T-helper 2 cell treated with Interferon-gamma antibody and Interleukin-4, amounts not matched to agents 100 ng/mL and 5 ng/mL, for 36 hours (primary cell): ENCODE results near the gene CDK12. TPM values are rescaled to one million over a fixed set of nuclear protein-coding genes. Genes with fewer than 3 reads are reported as not detected.

Source experiments
- intact Hi-C: fragments of 100-400 bp; cut with micrococcal nuclease; formaldehyde crosslinking; loops from one replicate; pipeline ENCODE4 v1.15.1; 2023
- total RNA-seq: library from RNA; stranded (reverse); gene quantifications from 2 replicates; pipeline ENCODE4 v1.2.3, GENCODE V29; 2022

The CDK12 gene
- total RNA-seq, 1 donor from 2014 or later, result 92.3 TPM

DNA sequence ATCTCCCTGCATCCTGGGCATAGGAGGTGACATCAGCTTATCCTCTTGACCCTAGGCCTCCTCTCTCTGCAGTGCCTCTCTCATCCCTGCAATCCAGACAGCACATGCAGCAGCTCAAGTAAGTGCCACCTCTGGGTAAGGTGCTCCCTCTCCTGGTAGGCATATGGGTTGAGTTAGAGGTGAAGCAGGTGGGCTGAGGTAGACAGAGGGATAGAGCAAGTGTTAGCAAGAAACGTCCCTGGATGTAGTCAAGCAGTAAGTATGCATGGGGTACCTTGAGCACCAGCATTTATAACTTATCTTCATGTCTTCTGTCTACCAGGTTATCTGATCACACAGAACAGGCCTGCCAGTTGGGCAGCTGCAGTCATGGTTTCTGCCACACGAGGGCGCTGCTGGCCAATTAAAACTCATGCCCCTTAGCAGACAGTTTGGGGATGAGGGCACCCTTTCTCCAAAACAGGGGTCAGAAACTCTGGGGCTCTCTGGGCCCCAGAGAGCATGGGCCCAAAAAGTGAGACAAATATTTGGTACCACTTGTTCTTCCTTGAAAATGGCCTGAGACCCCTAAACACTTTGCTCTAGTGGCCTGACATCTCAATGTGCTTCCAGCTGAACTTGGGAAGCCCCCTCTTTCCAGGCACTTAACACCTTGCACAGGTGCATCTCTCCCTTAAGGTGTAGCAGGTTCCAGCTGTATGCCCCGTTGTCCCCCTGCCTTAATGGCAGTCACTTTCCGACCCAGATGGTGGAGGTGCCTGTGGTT, 86.6 kb downstream of the CDK12 start:
- intact Hi-C loops, result loop anchor here (1.0 kb wide), 1 partner anchor 75 kb away; no protein-coding TSS in a partner anchor

DNA sequence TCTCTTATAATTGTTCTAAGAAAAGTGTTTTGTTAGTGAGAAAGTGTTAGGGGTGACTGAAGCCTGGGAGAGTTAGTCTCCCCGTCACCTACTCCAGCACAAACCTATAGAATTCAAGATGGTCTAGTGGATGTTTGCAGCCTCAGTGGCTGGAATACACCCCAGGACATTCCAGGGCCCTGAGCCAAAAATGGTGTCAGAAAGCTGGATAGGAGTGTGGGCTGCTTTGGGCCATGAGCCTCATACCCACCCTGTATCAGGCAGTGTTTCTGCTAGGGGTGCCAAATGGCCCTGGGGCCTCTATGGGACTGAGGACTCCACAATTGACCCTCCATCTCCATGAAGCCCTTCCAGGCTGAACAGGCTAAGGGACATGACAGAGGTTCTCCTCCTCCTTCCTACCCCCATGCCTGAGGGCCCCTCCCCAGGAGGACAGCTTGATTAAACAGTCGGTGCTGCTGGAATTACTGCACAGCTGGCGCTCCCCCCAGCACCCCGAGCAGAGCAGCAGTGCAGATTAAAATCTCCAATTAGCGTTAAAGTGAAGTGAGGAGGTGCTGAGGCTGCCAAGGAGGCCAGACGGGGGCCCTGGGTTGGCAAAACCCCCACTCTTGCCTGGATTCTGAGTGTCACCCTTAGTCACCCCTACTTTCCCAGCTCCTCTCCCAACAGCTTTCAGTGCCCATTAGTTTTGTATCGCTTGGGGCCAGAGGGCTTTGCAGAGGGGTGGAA, 87.4 kb downstream of the CDK12 start:
- intact Hi-C loops, result loop anchor here (1.0 kb wide), 1 partner anchor 75 kb away; no protein-coding TSS in a partner anchor

DNA sequence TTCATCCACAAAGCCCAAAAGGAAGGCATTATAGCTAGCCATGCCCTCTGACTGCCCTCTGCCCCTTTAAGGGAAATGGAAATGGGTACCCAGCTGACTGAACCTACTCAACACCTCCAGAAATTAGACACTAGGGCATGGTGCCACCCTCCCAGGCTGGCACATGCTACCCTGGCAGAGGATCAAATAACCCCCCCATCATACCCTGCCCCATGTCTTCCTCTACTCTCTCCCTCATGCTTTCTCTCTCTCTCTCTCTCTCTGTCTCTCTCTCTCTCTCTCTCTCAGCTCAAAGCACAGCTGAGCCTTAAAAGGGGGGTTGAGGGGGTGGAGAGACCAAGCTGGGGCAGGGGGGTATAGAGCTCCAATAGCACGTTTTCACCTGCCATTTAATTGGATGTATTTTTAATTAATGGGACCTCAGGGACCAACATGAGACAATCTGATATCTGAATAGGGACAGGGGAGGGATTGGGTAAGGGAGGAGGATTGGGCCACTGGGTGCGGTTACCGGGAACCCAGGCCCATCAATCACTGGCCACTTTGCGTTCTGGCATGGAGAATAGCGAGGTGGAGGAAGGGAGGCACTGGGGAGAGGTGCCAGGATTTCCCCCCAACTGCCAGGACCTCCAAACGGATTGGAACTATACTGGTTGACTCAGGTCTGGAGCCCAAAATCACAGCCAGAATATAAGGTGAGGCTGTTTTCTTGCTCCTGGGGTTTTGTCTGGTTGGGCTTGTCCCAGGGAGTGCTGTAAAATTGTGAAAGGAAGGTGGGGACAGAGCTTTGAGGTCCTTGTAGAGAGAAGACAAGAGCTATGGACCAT, 88.7 kb downstream of the CDK12 start:
- intact Hi-C loops, result no loop called here

DNA sequence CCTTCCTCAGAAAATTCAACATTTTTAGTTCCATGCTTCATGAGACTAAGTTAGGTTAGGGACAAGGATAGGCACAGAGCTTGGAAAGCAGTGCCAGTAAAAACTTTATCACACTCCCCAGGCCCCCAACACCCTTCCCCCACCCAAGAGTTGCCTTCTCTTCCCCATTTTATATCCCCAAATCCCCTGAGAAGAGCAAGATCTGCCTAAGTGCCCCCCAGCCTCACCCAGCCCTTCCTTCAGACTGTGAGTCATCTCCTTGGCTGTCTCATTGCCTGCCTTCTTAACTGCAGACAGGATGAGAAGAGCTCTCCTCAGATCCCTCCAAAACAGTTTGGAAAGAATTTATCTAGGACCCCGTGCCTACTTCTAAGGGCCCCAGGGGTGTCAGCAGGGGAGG, 90.6 kb downstream of the CDK12 start:
- intact Hi-C loops, result no loop called here

DNA sequence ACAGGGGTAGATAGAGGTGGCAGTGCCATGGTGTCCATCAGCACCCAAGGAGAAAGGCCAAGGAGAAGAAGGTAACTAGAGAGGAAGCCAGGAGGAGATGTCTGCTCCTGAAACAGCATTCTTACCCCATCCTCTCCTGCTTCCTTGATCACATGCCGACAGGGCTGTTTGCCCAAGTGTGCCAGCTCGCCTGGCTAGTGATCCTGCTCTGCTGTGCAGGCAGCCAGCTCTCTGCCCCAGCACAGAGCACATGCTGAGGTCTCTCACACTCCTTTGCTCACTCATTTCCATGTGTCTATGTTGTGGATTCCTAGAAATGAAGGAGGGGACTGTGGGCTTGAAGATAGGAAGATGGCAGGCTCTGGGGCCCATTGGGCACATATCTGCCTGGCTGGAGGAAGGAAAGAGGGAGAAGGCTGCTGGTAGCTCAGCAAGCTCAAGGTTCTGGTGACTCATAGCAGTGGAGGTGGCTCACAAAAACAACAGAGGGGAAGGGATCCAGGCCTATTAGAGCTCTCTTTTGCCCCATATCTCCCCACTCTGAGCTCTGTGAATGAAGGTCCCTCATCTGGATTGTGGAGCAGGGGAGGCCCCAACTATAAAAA, 92.2 kb downstream of the CDK12 start:
- intact Hi-C loops, result no loop called here

DNA sequence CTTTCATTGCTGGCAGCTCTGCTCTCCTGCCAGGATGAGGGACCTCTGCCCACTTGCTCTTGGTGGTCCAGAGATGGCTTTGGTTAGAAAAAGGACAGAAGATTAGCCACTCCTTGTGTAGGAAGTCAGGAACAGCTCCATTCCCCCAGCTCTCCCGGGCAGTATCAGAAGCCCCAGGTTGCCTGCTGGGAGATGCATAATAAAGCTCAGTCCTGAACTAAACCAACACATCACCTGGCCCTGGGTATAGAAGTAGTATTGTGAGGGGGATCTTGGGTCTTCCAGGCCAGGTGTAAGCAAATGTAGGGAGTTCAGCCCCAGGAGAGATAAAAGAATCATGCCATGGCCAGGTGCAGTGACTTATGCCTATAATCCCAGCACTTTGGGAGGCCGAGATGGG, 94.1 kb downstream of the CDK12 start:
- intact Hi-C loops, result no loop called here

DNA sequence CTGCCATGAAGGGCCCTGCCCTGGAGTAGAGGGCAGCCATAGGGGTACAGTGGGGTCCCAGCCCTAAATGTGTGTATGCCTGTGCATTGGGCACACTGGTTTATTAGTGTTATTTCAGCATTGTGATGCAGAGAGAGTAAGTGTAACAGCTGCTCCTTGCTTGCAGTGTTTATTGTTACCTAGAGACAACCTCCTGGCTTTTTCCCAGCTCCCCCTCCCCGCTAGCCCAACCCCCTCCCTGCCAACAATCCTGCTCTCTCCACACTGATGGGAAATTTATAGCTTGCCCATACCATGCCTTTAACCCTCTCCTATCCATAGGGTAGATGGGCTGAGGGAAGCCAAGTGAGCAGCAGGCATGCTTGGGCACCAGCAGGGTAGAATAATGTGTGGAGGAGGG, 95.1 kb downstream of the CDK12 start:
- intact Hi-C loops, result no loop called here

DNA sequence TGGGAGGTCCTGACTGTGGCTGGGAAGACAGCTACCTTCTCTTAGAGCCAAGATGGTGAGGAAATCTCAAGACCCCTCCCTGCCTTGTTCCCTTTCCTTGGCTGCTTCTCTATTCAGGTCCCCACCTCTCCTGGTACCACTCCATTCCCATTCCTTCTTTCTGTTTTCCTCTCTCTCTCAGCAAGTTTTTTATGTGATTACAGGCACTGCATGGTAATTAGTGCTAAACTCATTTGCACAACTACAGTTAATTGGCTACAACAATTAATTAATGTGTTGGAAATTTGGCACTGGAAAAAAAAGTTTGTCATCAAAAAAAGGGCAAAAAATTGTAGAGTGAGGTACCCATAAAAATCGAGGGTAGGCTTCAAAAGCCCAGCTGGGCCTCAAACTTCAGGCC, 101.1 kb downstream of the CDK12 start:
- intact Hi-C loops, result no loop called here

DNA sequence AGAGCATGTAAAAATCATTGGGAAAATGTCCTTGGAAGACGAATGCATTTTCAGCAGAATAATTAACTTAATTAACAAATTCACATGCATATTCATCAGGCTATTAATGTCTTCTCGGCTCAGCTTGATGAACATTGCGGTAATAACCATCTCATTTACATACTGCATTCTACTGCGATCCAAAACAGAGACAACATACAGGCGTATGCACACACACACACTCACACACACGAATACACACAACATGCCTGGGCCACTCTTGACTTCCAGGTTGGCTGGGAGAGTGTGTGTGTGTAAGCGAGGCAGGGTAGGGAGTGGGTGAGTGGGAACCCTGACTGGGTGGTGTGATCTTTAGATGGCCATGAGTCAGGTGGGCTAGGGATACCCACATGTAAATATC, 101.7 kb downstream of the CDK12 start:
- intact Hi-C loops, result no loop called here

DNA sequence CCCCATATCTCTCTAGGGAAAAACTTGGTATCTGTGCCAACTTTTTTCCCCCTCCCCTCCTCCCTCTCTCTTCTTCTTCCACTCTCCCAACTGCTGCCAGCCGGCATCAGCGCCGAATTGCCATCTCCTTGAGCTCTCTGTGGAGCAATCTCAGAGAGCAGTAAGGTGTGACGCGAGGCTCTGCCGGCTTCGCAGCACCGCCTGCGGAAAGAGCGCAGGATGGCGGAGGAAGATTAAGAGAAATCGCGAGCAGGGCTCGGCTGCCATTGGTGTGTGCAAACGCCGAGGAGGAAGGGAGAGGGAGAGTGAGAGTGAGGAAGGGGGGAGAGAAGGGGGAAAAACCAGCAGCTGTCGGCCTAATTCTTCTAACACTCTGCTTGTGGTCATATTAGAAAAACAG, 102.2 kb downstream of the CDK12 start:
- intact Hi-C loops, result no loop called here

DNA sequence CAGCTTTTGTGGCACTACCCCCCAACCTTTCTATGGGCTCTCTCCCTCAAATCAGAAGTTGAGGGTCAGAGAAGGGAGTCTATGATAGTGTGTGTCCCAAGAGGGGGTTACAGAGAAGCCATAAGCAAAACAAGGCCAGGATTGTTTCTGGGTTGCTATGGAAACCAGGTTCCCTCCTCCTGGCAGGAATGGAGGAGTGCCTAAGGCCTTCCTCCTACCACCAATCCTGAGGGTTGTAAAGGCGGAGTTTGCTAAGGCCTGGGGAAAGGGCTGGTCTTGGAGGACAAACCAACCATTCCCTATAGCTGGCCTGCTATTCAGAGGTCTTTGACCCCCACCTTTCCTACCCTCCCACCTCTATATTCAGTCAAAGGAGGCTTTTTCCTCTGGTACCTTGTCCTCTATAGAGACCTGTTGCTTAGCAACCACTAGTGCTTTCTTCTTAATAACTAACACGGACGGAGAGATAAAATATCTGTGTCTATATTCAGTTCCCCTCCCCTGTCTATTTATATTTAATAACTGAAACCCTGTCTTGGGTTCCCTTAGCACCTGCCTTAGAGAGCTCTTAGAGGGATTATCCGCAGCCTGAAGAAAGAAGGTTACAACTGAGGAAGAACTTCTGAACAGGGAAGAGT, 103.0 kb downstream of the CDK12 start:
- intact Hi-C loops, result no loop called here

DNA sequence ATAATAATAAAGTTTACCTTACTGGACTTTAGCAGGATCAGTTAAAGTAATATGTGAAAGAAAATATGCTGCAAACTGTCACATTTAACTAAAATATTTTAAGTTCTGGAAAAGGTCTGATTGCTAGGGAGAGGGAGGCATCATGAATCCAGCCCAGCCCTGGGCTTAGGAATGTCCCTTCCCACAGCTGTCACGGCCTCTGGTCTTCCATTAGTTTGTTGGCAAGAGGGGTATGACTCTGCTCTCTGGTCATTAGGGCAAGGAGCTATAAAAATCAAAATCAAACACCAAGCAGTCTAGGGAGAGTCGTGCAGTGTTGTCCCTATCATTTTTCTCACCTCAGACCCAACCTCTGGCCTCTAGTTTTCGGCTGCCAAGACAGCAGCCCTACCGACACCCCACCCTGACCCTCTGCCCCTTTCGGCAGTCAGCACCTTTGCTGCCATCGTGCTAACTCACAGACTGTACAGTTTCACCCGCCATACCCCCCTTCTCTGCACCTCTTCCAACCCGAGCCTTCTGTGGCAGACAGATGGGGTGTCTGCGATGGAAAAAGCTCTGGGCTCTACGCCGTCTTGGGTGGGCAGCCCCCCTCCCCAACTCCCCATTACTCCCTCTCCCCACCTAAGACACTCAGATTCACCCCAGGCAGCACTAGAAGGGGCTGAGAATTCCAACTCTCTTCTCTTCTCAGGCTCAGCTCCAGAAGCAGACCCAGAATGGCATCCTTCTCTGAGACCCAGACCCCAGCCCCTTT, 105.0 kb downstream of the CDK12 start:
- intact Hi-C loops, result no loop called here

DNA sequence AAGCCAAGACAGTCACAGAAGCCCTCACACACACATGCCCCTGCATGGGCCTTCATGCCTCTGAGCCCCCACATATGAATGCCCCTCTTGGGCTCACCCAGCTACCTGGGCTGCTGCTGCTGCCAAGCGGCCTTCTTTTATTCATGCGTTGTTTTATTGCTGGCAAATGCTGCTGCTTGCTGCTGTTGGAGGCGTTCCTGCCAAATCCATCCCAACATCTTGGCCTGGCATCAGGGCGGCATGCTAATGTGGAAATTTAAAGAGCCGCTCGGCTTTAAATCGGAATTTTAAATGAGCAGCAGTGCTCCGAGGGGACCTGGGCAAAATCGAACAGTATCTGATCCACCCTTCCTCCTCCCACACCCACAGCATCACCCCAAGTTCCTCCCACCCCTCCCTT, 107.4 kb downstream of the CDK12 start:
- intact Hi-C loops, result no loop called here

DNA sequence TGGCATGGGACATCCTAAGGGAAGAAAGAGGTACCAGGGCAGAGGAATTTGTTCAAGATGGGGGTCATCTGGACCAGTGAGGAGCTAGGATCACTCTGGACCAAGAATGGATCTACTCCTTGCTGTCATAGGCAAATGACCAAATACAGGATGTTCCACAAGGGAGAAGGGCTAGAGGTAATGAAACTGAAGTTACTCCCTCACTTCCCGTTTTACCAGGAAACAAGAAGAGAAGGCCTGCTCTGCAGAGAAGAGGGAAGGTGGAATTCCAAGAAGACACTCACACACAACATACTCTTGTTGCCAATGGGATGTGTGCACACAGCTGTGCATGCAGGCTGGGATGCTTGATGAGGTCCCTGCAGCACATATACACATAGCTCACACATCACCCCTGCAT, 107.8 kb downstream of the CDK12 start:
- intact Hi-C loops, result no loop called here

DNA sequence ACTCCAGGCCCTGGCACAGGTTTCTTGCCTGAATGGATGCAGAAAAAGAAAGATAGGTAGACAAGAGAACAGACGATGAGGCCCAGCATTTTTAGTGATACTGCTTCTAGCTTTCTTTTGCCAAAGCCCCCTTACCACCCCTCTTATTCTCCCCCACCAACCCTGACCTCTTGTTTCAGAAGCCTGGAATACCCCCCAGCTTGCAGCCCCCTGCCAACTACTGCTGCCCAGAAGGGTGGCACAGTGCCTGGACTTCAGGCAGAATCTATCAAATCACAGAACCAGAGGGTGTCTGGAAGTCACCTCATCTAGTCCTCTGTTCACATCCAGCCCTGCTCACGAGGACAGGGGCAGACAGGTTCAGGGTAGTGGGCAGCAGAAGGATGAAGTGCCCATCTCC, 110.8 kb downstream of the CDK12 start:
- intact Hi-C loops, result no loop called here

DNA sequence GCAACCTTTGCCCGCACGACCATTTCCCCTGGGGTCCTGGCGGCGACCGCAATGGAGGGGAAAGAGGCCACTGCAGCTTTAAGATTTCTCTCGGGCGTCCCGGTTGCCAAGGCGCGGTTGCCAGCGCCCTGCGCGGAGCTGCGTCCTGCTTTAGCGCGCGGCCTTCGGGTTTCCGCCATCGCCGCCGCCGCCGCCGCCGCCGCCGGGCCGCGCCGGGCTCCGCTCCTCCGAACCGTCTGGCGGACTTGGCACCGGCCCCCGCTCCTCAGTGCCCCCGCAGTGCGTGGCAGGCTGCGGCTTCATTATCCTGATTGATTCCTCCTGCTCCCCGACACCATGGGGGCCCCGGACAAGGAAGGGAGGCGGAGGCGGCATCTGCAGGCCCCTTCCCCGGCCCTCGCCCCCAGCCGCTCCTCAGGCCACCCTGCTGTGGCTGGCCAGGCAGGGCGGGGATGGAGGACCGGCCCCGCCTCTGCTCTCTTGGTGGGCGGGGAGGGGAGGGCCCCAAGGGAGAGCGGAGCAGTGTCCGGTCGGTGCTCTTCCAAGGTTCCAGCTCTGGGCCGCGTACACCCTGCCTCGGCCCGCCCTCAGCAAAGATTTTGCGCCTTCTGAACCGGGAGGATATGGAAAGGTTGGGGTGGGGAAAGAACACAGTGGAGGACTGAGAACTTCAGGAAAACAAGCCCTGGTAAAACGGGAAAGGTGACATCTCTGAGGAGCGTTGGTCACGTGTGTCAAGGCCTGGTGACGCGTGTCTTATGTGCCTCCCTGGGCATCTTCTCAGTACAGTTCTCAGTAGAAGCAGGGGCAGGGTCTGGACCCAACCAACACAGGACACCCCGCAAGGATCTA, 112.4 kb downstream of the CDK12 start:
- intact Hi-C loops, result no loop called here

DNA sequence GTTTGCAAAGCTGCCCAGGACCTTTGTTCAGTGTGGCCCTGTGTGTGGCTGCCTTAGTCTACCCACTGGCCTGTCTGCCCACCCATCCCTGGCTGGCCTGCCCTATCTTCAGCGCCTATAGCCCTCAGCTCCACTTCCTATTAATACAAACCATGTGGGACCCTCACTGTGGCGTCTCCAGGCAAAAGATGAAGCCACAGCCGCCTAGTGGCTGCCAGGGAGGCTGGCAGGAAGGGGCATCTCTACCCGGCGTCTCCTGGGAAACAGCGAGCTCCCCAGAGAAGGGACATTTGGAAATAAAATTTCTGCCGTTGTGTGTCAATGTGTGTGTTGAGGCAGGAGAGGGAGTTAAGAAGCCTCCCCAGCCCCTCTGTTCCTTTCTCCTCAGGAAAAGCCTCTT, 114.9 kb downstream of the CDK12 start:
- intact Hi-C loops, result no loop called here

DNA sequence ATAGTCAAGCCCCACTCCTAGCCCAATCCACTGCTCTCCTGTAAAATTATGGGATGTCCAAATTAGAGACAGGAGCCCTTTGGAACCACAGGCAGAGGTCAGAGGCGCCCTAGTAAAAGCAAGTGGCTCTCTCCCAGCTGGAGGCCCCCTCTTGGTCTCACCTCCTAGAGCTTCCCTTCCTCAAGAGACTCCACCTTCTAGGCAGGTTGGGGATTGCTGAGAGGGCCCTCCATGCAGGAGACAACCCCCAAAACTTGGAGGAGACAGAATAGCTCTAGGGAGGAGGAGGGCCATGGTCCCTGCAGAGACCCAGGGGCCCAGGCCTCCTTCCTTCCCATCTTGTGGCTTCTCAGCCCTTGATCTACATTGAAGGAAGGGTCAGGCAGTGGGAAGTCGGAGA, 117.0 kb downstream of the CDK12 start:
- intact Hi-C loops, result no loop called here

DNA sequence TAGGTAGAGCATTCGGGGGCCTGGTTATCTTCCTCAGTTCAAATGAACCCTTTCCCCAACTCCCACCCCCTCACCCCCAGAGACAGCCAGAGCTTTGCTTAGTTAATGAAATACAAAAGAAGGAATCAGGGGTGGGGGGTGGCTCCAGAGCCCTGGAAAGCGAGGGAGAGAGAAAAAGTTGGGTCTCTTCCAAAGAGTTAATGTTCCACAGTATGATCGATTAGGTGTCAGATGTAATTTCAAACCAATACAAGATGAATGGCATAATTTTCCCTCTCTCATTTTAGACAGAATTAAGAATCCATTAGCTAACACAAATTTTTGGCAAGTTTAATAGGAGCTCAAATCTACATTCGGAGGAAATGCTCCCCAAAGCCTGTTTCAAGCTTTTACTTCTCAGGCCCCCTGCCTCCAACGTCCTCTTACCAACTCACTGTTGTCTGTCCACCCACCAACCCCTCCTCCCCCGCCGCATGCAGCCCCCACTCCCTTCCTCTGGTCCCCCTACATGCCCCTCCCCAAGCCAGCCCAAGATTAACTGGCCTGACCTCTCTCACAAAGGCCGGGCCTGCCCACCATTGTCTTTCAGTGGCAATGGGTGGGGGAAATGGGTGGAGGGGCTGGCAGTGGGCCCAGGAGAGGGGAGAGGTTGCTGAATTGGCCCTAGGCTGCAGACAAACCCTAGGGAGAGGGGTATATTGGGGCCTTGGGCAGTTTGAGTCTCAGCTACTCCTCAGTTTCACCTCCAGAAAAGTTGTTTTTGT, 118.2 kb downstream of the CDK12 start:
- intact Hi-C loops, result no loop called here
